GM19043 (cell line): ENCODE data around the gene KCNMB1.

Source experiments
- ATAC-seq: cut with Tn5 transposase; IDR thresholded peaks from one replicate; pipeline ENCODE4 v1.9.1; 2021; ENCODE audit warnings: low read depth; ENCODE audit not compliant: unreplicated experiment

The KCNMB1 gene

GRCh38 chr5:170416526-170416925 lies 27.4 kb upstream of the KCNMB1 start:
- no peak for ATAC-seq

GRCh38 chr5:170414786-170415185 lies 25.6 kb upstream of the KCNMB1 start:
- no peak for ATAC-seq

- no peak for ATAC-seq
These were observed 24.7 kb upstream of the KCNMB1 start for GRCh38 chr5:170413897-170414296.

- no peak for ATAC-seq
These were observed 21.9 kb upstream of the KCNMB1 start for GRCh38 chr5:170411100-170411499.

- no peak for ATAC-seq
These were observed 21.2 kb upstream of the KCNMB1 start for GRCh38 chr5:170410401-170410800.

- no peak for ATAC-seq
These were observed 19.9 kb upstream of the KCNMB1 start for GRCh38 chr5:170408877-170409660.

GRCh38 chr5:170408226-170408625 lies 19.1 kb upstream of the KCNMB1 start:
- no peak for ATAC-seq

- ATAC-seq, result no peak
These were observed 17.9 kb upstream of the KCNMB1 start for GRCh38 chr5:170407062-170407461.

GRCh38 chr5:170405817-170406216 lies 16.6 kb upstream of the KCNMB1 start:
- no peak for ATAC-seq

- ATAC-seq, result no peak
These were observed 15.2 kb upstream of the KCNMB1 start for GRCh38 chr5:170404398-170404797.

- no peak for ATAC-seq
These were observed 14.5 kb upstream of the KCNMB1 start for GRCh38 chr5:170403675-170404074.

GRCh38 chr5:170402508-170402907 lies 13.3 kb upstream of the KCNMB1 start:
- no peak for ATAC-seq

- no peak for ATAC-seq
These were observed 7.9 kb upstream of the KCNMB1 start for GRCh38 chr5:170397059-170397458.

- ATAC-seq, result no peak
These were observed 4.8 kb upstream of the KCNMB1 start for GRCh38 chr5:170393958-170394357.

- no peak for ATAC-seq
These were observed 4.1 kb upstream of the KCNMB1 start for GRCh38 chr5:170393235-170393634.

GRCh38 chr5:170390472-170390871 lies 1.3 kb upstream of the KCNMB1 start:
- ATAC-seq, result no peak

- no peak for ATAC-seq
These were observed 354 bp upstream of the KCNMB1 start for GRCh38 chr5:170389550-170389892.

- ATAC-seq, result no peak
These were observed 1.2 kb downstream of the KCNMB1 start for GRCh38 chr5:170387775-170388639.

GRCh38 chr5:170386743-170387395 lies 2.3 kb downstream of the KCNMB1 start:
- ATAC-seq, result no peak

GRCh38 chr5:170383227-170383626 lies 5.9 kb downstream of the KCNMB1 start:
- no peak for ATAC-seq

GRCh38 chr5:170382790-170383189 lies 6.4 kb downstream of the KCNMB1 start:
- ATAC-seq, result no peak
